ENCODE results near the gene SAMM50.

SAMM50 gene

DNA sequence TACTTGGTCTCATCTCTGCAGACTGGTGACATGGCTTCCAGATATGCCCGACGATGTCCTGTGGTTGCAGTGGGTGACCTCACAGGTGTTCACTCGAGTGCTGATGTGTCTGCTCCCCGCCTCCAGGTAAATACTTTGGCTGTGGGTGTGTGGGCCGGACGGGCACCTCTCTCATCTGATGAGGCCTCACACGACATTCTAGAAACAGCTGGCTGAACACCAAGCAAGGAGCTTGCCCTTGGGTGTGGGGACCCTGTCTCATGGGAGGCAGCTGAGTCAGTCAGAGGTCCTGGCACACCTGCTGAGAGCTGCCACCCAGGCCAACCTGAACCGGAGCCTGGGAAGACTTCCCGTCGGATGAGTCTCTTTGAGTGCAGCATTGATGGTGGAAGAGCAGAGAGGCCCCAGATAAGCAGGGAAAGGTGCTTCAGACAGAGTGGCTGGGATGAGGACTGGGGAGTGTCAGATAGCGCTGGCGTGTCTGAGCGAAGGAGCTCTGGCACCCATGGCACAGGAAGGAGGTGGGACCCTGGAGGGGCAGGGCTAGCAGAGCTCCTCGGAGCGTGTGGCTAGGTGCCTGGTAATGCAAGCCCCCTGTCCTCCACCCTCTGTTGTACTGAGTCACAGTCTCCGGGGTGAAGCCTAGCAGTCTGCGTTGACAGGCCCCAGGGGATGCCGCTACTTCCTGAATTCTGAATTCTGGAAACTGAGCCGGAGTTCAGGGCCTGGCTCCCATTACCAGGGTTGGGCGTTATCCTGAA lies 10.4 kb upstream of the SAMM50 start:
- TF ChIP-seq, protein P1, sequence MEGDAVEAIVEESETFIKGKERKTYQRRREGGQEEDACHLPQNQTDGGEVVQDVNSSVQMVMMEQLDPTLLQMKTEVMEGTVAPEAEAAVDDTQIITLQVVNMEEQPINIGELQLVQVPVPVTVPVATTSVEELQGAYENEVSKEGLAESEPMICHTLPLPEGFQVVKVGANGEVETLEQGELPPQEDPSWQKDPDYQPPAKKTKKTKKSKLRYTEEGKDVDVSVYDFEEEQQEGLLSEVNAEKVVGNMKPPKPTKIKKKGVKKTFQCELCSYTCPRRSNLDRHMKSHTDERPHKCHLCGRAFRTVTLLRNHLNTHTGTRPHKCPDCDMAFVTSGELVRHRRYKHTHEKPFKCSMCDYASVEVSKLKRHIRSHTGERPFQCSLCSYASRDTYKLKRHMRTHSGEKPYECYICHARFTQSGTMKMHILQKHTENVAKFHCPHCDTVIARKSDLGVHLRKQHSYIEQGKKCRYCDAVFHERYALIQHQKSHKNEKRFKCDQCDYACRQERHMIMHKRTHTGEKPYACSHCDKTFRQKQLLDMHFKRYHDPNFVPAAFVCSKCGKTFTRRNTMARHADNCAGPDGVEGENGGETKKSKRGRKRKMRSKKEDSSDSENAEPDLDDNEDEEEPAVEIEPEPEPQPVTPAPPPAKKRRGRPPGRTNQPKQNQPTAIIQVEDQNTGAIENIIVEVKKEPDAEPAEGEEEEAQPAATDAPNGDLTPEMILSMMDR (IDR thresholded peaks at IDR 0.05; ENCODE audit: borderline replicate concordance, control extremely low read depth, extremely low read depth, insufficient read depth, missing control alignments), result no peak
- DNase-seq (ENCODE audit: low spot score), result no peak
- in situ Hi-C loops (cut with MboI; ENCODE audit: low sequenced_read_pairs, unreplicated experiment), result no loop called here

DNA sequence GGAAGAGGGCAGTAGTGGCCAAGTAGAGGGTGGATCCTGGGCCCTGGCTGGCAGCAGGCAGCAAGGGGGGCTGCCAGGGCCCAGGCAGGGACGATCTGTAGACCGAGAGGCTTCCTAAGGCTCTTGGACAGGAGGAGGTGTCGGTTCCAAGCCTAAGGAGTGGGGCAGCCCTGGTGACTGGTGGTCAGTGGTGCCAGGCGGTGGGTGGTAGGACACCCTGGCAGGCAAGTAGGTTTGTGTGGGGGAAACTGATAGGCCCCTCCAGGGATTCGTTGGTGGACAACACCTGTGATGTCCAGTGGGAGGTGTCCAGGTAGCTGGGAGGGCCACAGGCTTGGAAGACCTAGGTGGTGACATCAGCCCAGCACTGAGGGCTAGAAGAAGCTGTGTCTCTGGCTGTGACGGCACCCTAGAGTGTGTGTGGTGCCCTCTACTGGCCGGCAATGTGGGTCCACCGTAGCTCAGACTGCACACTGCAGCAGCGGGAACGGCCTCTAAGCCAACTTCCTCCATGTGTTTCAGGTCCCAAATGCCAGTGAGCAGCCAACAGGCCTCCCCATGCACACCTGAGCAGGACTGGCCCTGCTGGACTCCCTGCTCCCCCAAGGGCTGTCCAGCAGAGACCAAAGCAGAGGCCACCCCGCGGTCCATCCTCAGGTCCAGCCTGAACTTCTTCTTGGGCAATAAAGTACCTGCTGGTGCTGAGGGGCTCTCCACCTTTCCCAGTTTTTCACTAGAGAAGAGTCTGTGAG lies 9.4 kb upstream of the SAMM50 start:
- TF ChIP-seq, protein P1 (IDR thresholded peaks at IDR 0.05; ENCODE audit: borderline replicate concordance, control extremely low read depth, extremely low read depth, insufficient read depth, missing control alignments), result peak; percentile 75
- DNase-seq (ENCODE audit: low spot score), result peak; percentile 86
- in situ Hi-C loops (cut with MboI; ENCODE audit: low sequenced_read_pairs, unreplicated experiment), result no loop called here

DNA sequence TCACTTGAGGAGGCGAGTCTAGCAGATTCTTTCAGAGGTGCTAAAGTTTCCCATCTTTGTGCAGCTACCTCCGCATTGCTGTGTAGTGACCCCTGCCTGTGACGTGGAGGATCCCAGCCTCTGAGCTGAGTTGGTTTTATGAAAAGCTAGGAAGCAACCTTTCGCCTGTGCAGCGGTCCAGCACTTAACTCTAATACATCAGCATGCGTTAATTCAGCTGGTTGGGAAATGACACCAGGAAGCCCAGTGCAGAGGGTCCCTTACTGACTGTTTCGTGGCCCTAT lies 8.9 kb upstream of the SAMM50 start:
- TF ChIP-seq, protein P1 (IDR thresholded peaks at IDR 0.05; ENCODE audit: borderline replicate concordance, control extremely low read depth, extremely low read depth, insufficient read depth, missing control alignments), result no peak
- no peak for DNase-seq (ENCODE audit: low spot score)
- in situ Hi-C loops (cut with MboI; ENCODE audit: low sequenced_read_pairs, unreplicated experiment), result no loop called here

DNA sequence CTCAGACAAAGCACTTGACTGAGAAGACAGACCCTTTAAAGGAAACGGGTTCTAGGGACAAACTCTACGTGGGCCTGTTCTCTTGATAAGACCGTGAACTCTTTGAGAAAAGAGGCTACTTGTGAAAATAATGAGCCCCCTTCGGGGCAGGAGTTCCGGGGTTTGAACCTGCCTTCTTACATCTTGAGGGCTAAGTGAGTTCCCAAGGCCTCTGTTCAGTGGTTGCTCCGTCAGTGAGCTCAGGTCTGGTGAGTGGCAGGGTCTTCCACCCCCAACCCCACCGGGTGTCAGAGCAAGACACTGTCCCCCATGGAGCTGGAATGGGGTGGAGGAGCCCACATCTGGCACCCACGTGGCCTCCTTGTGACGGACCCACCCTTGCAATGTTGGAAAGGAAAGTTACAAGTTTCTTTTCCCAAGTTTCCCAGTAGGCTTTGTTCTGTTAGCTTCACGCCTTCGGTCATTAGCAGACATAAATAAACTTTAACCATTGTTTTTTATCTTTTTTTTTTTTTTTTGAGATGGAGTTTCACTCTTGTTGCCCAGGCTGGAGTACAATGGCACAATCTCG lies 6.3 kb upstream of the SAMM50 start:
- TF ChIP-seq, protein P1 (IDR thresholded peaks at IDR 0.05; ENCODE audit: borderline replicate concordance, control extremely low read depth, extremely low read depth, insufficient read depth, missing control alignments), result no peak
- DNase-seq (ENCODE audit: low spot score), result no peak
- in situ Hi-C loops (cut with MboI; ENCODE audit: low sequenced_read_pairs, unreplicated experiment), result no loop called here

DNA sequence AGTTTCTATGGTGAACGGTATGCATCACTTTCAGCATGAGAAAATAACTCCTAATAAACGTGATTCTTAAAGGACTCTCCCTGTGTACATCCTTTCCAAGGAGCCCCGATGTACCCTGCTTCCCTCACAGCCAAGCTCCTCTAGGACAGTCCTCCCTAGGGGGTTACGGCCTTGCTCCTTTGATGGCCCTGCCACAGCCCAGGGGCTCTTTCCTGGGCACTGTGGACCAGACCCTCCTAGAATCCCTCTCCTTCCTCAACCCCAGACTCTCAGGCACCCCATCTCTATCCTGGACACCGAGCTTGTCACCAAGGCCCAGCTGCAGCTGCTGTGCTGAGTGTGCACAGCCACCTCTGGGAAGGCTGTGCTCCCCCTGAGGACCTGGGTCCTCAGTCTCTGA lies 3.9 kb upstream of the SAMM50 start:
- DNase-seq (ENCODE audit: low spot score), result no peak
- in situ Hi-C loops (cut with MboI; ENCODE audit: low sequenced_read_pairs, unreplicated experiment), result no loop called here
- TF ChIP-seq, protein P1 (IDR thresholded peaks at IDR 0.05; ENCODE audit: borderline replicate concordance, control extremely low read depth, extremely low read depth, insufficient read depth, missing control alignments), result no peak

DNA sequence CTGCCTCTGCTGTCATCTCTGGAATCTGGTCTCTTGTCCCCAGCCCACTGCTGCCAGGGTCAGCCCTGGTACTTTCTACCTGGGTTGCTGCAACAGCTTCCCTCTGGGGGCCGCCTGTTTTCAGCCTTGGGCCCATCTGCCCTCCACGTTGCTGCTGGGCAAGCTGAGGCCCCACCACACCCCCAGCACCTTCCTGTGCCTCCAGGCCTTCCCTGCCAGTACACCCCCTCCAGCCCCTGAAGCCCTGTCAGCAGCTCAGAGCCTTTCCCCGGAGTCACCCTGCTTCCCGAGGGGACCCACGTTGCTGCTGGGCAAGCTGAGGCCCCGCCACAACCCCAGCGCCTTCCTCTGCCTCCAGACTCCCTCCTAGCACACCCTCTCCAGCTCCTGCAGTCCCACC lies 3.3 kb upstream of the SAMM50 start:
- TF ChIP-seq, protein P1 (IDR thresholded peaks at IDR 0.05; ENCODE audit: borderline replicate concordance, control extremely low read depth, extremely low read depth, insufficient read depth, missing control alignments), result no peak
- DNase-seq (ENCODE audit: low spot score), result no peak
- in situ Hi-C loops (cut with MboI; ENCODE audit: low sequenced_read_pairs, unreplicated experiment), result no loop called here

Data from GM13976 (cell line).